GM13976 (cell line): ENCODE results near the gene PDCL3.

Experiments used
- DNase-seq: peaks from one replicate; pipeline ENCODE4 v3.0.0; 2012; ENCODE audit warnings: low spot score
- in situ Hi-C: fragments of 300-500 bp; cut with MboI; formaldehyde crosslinking; loops from one replicate; pipeline ENCODE4 v1.12.0; 2022; ENCODE audit warnings: low sequenced_read_pairs, mixed read lengths, inconsistent platforms; ENCODE audit not compliant: unreplicated experiment
- TF ChIP-seq, protein P1 (sequence below): IDR thresholded peaks from 2 replicates; pipeline ENCODE4 v1.5.1; 2012; ENCODE audit warnings: borderline replicate concordance, mild to moderate bottlenecking; ENCODE audit not compliant: insufficient read depth; ENCODE audit errors: extremely low read depth, missing control alignments, control extremely low read depth

PDCL3 gene

DNA sequence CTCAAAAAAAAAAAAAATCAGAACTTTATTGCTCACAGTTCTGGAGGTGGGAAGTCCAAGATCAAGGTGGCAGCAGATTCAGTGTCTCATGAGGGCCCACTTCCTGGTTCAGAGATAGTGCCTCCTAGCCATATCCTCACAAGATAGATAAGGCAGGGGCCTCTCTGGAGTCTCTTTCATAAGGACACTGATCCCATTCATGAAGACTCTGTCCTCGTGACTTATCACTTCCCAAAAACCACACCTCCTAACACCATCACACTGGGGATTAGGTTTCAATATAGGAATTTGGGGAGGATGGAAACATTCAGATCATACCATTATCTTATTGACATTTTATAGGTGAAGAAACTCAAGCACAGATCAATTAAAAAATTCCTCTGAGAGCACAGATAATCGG lies 61.1 kb downstream of the PDCL3 start:
- DNase-seq = no peak
- TF ChIP-seq, protein P1, sequence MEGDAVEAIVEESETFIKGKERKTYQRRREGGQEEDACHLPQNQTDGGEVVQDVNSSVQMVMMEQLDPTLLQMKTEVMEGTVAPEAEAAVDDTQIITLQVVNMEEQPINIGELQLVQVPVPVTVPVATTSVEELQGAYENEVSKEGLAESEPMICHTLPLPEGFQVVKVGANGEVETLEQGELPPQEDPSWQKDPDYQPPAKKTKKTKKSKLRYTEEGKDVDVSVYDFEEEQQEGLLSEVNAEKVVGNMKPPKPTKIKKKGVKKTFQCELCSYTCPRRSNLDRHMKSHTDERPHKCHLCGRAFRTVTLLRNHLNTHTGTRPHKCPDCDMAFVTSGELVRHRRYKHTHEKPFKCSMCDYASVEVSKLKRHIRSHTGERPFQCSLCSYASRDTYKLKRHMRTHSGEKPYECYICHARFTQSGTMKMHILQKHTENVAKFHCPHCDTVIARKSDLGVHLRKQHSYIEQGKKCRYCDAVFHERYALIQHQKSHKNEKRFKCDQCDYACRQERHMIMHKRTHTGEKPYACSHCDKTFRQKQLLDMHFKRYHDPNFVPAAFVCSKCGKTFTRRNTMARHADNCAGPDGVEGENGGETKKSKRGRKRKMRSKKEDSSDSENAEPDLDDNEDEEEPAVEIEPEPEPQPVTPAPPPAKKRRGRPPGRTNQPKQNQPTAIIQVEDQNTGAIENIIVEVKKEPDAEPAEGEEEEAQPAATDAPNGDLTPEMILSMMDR = no peak
- in situ Hi-C loops = loop anchor here (25.0 kb wide), 1 partner anchor 538 kb away; the partner anchor contains the start of gene TBC1D8

DNA sequence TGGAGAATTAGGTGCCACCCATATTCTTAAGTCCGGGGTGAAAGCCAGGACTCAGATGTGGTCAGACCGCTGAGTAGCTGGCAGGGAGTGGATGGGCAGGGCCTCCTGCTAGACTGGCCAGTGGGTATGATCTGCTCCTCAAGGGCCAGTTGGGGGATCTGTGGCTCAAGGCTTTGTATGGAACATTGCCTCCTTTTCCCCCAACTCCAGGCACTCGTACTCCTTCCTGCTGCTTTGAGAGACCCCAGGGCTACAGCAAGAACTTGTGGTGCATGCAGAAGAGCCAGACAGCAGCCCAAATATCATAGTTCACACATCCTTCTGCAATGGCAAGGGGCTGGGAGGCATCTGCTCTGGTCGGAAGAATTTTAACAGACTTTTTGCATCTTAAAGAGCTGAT lies 61.7 kb downstream of the PDCL3 start:
- no peak for DNase-seq
- TF ChIP-seq, protein P1 = no peak
- in situ Hi-C loops = loop anchor here (25.0 kb wide), 1 partner anchor 538 kb away; the partner anchor contains the start of gene TBC1D8

DNA sequence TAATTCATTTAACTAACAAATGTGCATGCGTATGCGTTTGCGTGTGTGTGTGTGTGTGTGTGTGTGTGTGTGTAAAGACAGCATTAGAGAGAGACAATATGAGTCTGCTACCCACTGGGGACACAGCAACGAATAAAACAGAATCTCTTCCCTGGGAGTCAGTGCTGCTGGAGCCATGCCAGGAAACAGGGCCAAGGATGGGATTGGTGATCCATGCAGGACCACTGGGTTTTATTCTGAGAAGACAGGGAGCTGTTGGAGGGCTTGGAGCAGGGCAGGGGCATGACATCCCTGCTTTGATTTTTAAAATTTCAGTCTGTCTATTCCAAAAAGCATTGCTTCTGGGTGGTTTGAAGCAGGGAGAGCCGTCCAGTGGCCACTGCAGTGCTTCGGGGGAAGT lies 62.9 kb downstream of the PDCL3 start:
- DNase-seq = no peak
- in situ Hi-C loops = no loop called here
- TF ChIP-seq, protein P1 = no peak
